GM12878 (cell line): ENCODE measurements around the gene RTN3. TPM values are rescaled to one million over a fixed set of nuclear protein-coding genes. Genes with fewer than 3 reads are reported as not detected.

Experiments
- ATAC-seq: fragments of 200-7000 bp; cut with Tn5 transposase; 3 replicates; pipeline ENCODE4 v1.9.1; 2020; ENCODE audit warnings: mild to moderate bottlenecking, moderate library complexity
- BruUV-seq: library from RNA; stranded (reverse); fragments of 400-500 nt; replicated peaks from 2 replicates; lab custom pipeline; 2021; lab: Mats Ljungman, UMichigan
- CTCF ChIA-PET: fragments of 300-600 bp; sonication (Branson Sonifier 250); formaldehyde crosslinking; extraction: SDS; loops from one replicate; lab custom pipeline; 2021; ENCODE audit warnings: inconsistent platforms; lab: Yijun Ruan, JAX
- POLR2A ChIA-PET: fragments of 350-600 bp; formaldehyde crosslinking; extraction: SDS; loops from one replicate; lab custom pipeline; 2021; ENCODE audit warnings: inconsistent platforms; lab: Charles Lee
- RAD21 ChIA-PET: fragments of 300-600 bp; sonication (Branson Sonifier 250); formaldehyde crosslinking; loops from one replicate; lab custom pipeline; 2023; ENCODE audit warnings: antibody characterized with exemption; ENCODE audit not compliant: unreplicated experiment; lab: Charles Lee
- SMC1A ChIA-PET: fragments of 300-600 bp; sonication (Branson Sonifier 250); formaldehyde crosslinking; loops from one replicate; lab custom pipeline; 2023; ENCODE audit not compliant: unreplicated experiment, uncharacterized antibody; lab: Charles Lee
- DNase-seq: peaks from one replicate; pipeline ENCODE4 v3.0.0-alpha.2; 2011; ENCODE audit warnings: low read depth, low spot score
- FAIRE-seq: peaks from 3 replicates; lab custom pipeline; 2011; peaks lifted over from hg19 to GRCh38; lab: Jason Lieb, UNC
- H2AFZ ChIP-seq: 2 replicates; pipeline ENCODE4 v1.6.0; 2011; ENCODE audit warnings: low read depth, low read length, control low read depth; ENCODE audit not compliant: control insufficient read depth
- H3K27ac ChIP-seq: 2 replicates; pipeline ENCODE4 v1.5.1; 2011; ENCODE audit warnings: control low read depth; ENCODE audit not compliant: control insufficient read depth, insufficient read depth
- H3K27me3 ChIP-seq, 2 experiments: replicated peaks in 1 of 2; 2 replicates each; pipeline versions ENCODE4 v1.6.0 to v1.6.1; 2011; ENCODE audit warnings: low read length in 1 of 2; ENCODE audit not compliant: control insufficient read depth in 2 of 2, insufficient read depth in 2 of 2
- H3K36me3 ChIP-seq, 2 experiments: 2 replicates each; pipeline ENCODE4 v1.5.1; 2011; ENCODE audit warnings: low read length in 1 of 2; ENCODE audit not compliant: control insufficient read depth in 2 of 2, insufficient read depth in 2 of 2
- H3K4me1 ChIP-seq: 2 replicates; pipeline ENCODE4 v1.6.1; 2011; ENCODE audit warnings: mild to moderate bottlenecking, low read length, moderate library complexity, mixed read lengths; ENCODE audit not compliant: control insufficient read depth, insufficient read depth
- H3K4me2 ChIP-seq: 2 replicates; pipeline ENCODE4 v1.6.0; 2011; ENCODE audit warnings: control low read depth; ENCODE audit not compliant: control insufficient read depth, insufficient read depth
- H3K4me3 ChIP-seq: fragments of 200-600 bp; sonication (generic); 2 replicates; pipeline ENCODE4 v1.5.1; 2016
- H3K79me2 ChIP-seq: 2 replicates; pipeline ENCODE4 v1.6.0; 2011; ENCODE audit warnings: low read length; ENCODE audit not compliant: control insufficient read depth, insufficient read depth
- H3K9ac ChIP-seq: 2 replicates; pipeline ENCODE4 v1.8.0; 2011; ENCODE audit warnings: low read length, control low read depth, mixed read lengths; ENCODE audit not compliant: control insufficient read depth, insufficient read depth
- H3K9me3 ChIP-seq: replicated peaks from 3 replicates; pipeline ENCODE4 v1.5.1; 2011; ENCODE audit warnings: mild to moderate bottlenecking, low read length; ENCODE audit not compliant: control insufficient read depth, insufficient read depth
- H4K20me1 ChIP-seq: 2 replicates; pipeline ENCODE4 v1.6.0; 2011; ENCODE audit not compliant: control insufficient read depth, insufficient read depth
- GATAD2B ChIP-seq: fragments of 450-650 bp; conservative IDR thresholded peaks from 2 replicates; pipeline ENCODE4 v1.6.1; 2017; ENCODE audit warnings: low read depth, mild to moderate bottlenecking, moderate library complexity
- SREBF2 ChIP-seq: IDR thresholded peaks from 2 replicates; pipeline ENCODE4 v1.6.1; 2012; ENCODE audit warnings: mild to moderate bottlenecking, low read length
- WGBS: methylation state at CpG from one replicate; pipeline ENCODE4 v1.1.6; 2016; ENCODE audit warnings: low lambda C conversion rate; ENCODE audit not compliant: insufficient replicate concordance, insufficient coverage; ENCODE audit errors: missing lambda C conversion rate; 5-methylcytosine and 5-hydroxymethylcytosine counted together
- in situ Hi-C: fragments of 300-500 bp; cut with MboI; formaldehyde crosslinking; loops from 9 replicates; pipeline ENCODE4 v1.14.3; 2018; ENCODE audit warnings: mixed read lengths
- intact Hi-C: fragments of 100-400 bp; cut with micrococcal nuclease; formaldehyde crosslinking; loops from one replicate; pipeline ENCODE4 v1.14.2; 2022; ENCODE audit not compliant: unreplicated experiment
- polyA plus RNA-seq, 11 experiments: library from polyadenylated mRNA; depleted of rRNA in 4 of 11; unstranded in 6 of 11; stranded (reverse) in 5 of 11; fragments of >200 nt; fragmentation: Nextera tagmentation in 4 of 11; fragmentation: Illumina TruSeq in 1 of 11; extraction: Ambion mirVana in 4 of 11; extraction: Trizol in 1 of 11; gene quantifications; 1 replicate in 1 of 11; 2 replicates in 10 of 11; pipeline versions ENCODE4 v1.2.1 to v1.2.3, GENCODE V29; 2011 to 2016; ENCODE audit warnings: inconsistent platforms in 2 of 11, missing spikeins in 2 of 11, low read depth in 1 of 11
- total RNA-seq, 4 experiments: library from RNA; depleted of rRNA in 3 of 4; stranded (reverse); fragments of >200 nt in 3 of 4; fragmentation: Illumina TruSeq in 1 of 4; extraction: Trizol in 1 of 4; gene quantifications; 2 replicates each; pipeline versions ENCODE4 v1.2.1 to v1.2.3, GENCODE V29; 2013 to 2021
- TF ChIP-seq, protein P1 (sequence below): fragments of 450-650 bp; IDR thresholded peaks from 2 replicates; pipeline ENCODE4 v1.6.1; 2017; ENCODE audit warnings: mild to moderate bottlenecking, moderate library complexity

RTN3 gene
- total and polyA plus RNA-seq, 10 of the 15 experiments (the other 5 are each of a cell fraction or from before 2014, with no cell fraction given), result 22.9 to 64.2 (median 47.0) TPM

DNA sequence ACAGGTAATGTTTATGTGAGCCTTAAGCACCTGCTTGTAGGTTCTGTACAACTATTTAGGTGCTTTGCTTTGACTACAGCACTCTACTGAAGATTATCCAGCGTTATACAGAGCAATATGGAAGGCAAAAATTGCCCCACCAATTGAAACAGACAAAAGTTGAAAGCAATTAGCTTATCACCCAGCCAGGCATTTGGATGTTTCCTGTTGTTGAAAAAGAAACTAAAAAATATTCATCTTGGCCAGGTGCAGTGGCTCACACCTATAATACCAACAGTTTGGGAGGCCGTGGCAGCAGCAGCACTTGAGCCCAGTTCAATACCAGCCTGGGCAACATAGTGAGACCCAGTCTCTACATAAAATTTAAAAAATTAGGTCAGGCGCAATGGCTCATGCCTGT, 28.6 kb upstream of the RTN3 start:
- ChIA-PET CTCF (interaction anchor here (1.0 to 1.5 kb wide), 3 partner anchors 9 to 86 kb away, joined by 3 to 5 read pairs (median 4); no protein-coding TSS in a partner anchor), POLR2A (interaction anchor here (0.7 kb wide), 1 partner anchor 9 kb away, joined by 3 read pairs; no protein-coding TSS in a partner anchor), RAD21 (no interaction called here), SMC1A (interaction anchor here (0.6 to 1.5 kb wide), 3 partner anchors 9 to 172 kb away, joined by 3 to 4 read pairs (median 4); no protein-coding TSS in a partner anchor)
- Histone ChIP-seq H3K4me1 (no peaks in the 10 kb centered on the region), H3K27me3 (no peaks in the 10 kb centered on the region), H3K4me3 (no peak overlapping the region), H3K9me3 (no peaks in the 10 kb centered on the region), H3K36me3 (peaks cover 0 to 3% of the 10 kb centered on the region in 2 experiments), H3K9ac (no peak overlapping the region), H4K20me1 (no peaks in the 10 kb centered on the region), H3K27ac (no peak overlapping the region), H3K79me2 (no peaks in the 10 kb centered on the region), H2AFZ (no peak overlapping the region), H3K4me2 (no peak overlapping the region)
- TF ChIP-seq GATAD2B (no peak), SREBF2 (no peak)
- TF ChIP-seq, protein P1, sequence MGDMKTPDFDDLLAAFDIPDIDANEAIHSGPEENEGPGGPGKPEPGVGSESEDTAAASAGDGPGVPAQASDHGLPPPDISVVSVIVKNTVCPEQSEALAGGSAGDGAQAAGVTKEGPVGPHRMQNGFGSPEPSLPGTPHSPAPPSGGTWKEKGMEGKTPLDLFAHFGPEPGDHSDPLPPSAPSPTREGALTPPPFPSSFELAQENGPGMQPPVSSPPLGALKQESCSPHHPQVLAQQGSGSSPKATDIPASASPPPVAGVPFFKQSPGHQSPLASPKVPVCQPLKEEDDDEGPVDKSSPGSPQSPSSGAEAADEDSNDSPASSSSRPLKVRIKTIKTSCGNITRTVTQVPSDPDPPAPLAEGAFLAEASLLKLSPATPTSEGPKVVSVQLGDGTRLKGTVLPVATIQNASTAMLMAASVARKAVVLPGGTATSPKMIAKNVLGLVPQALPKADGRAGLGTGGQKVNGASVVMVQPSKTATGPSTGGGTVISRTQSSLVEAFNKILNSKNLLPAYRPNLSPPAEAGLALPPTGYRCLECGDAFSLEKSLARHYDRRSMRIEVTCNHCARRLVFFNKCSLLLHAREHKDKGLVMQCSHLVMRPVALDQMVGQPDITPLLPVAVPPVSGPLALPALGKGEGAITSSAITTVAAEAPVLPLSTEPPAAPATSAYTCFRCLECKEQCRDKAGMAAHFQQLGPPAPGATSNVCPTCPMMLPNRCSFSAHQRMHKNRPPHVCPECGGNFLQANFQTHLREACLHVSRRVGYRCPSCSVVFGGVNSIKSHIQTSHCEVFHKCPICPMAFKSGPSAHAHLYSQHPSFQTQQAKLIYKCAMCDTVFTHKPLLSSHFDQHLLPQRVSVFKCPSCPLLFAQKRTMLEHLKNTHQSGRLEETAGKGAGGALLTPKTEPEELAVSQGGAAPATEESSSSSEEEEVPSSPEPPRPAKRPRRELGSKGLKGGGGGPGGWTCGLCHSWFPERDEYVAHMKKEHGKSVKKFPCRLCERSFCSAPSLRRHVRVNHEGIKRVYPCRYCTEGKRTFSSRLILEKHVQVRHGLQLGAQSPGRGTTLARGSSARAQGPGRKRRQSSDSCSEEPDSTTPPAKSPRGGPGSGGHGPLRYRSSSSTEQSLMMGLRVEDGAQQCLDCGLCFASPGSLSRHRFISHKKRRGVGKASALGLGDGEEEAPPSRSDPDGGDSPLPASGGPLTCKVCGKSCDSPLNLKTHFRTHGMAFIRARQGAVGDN, result no peak
- FAIRE-seq (no peak), ATAC-seq (no peak), DNase-seq (no peak)
- intact Hi-C loops, result no loop called here
- in situ Hi-C loops, result no loop called here
- WGBS, result 79% methylated on average over 3 of the region's 3 CpGs
- no TSS peak for BruUV-seq
